Tibial artery (tissue), 4 donors: ENCODE results near the gene WDR73.

Experiments used
- DNase-seq, 2 donors: peaks; one replicate each; pipeline ENCODE4 v3.0.0-alpha.2; 2019
- H3K27ac ChIP-seq, 2 donors: fragments of 200-600 bp; sonication (generic) in 1 of 2; 1 replicate in 1 of 2; 2 replicates in 1 of 2; pipeline ENCODE4 v1.5.1; 2018 to 2019; ENCODE audit warnings: mild to moderate bottlenecking in 1 of 2
- H3K27me3 ChIP-seq, 2 donors: fragments of 200-600 bp; sonication (generic) in 1 of 2; one replicate each; pipeline versions ENCODE4 v1.5.1 to v1.6.0; 2016 to 2019
- H3K36me3 ChIP-seq, 3 donors: fragments of 200-600 bp; sonication (generic) in 2 of 3; one replicate each; pipeline ENCODE4 v1.5.1; 2016 to 2019; ENCODE audit warnings: mild to moderate bottlenecking in 2 of 3
- H3K4me1 ChIP-seq, 4 donors: fragments of 200-600 bp; sonication (generic) in 2 of 4; 1 replicate in 3 of 4; 2 replicates in 1 of 4; pipeline ENCODE4 v1.5.1; 2016 to 2019
- H3K4me3 ChIP-seq, 2 donors: fragments of 200-600 bp; sonication (generic) in 1 of 2; 1 replicate in 1 of 2; 2 replicates in 1 of 2; pipeline ENCODE4 v1.5.1; 2018 to 2019; ENCODE audit warnings: mild to moderate bottlenecking in 2 of 2
- H3K9me3 ChIP-seq, 3 donors: fragments of 200-600 bp; sonication (generic) in 1 of 3; one replicate each; pipeline ENCODE4 v1.5.1; 2016 to 2019
- intact Hi-C: fragments of 100-400 bp; cut with DNase I; formaldehyde crosslinking; loops from one replicate; pipeline ENCODE4 v1.15.0; 2023; ENCODE audit warnings: low total_unique reads
- TF ChIP-seq, protein P1 (sequence below), 2 experiments: fragments of 200-600 bp in 1 of 2; fragments of 450-650 bp in 1 of 2; IDR thresholded peaks; one replicate each; pipeline ENCODE4 v1.5.1; 2017 to 2019; ENCODE audit warnings: antibody characterized with exemption in 2 of 2, mild to moderate bottlenecking in 1 of 2, moderate library complexity in 1 of 2

The WDR73 gene

DNA sequence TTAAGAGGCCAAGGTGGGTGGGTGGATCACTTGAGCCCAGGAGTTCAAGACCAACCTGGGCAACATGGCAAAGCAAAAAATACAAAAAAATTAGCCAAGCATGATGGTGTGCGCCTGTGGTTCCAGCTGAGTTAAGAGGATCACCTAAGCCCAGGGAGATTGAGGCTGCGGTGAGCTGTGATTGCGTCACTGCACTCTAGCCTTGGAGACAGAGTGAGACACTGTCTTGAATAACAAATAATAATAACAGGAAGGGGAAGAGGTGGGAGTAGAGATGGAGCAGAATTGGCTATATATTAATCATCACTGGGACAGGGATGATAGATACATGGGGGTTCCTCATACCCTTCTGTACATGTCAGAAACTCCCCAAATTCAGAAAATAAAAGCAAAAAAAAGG lies 27.7 kb upstream of the WDR73 start:
- Histone ChIP-seq H3K27me3 (no peaks in the 10 kb centered on the region), H3K27ac (no peak overlapping the region), H3K36me3 (peaks cover 5 to 51% (median 35%) of the 10 kb centered on the region in 3 donors), H3K4me1 (no peaks in the 10 kb centered on the region), H3K9me3 (no peaks in the 10 kb centered on the region), H3K4me3 (no peak overlapping the region)
- no peak for DNase-seq
- TF ChIP-seq, protein P1, sequence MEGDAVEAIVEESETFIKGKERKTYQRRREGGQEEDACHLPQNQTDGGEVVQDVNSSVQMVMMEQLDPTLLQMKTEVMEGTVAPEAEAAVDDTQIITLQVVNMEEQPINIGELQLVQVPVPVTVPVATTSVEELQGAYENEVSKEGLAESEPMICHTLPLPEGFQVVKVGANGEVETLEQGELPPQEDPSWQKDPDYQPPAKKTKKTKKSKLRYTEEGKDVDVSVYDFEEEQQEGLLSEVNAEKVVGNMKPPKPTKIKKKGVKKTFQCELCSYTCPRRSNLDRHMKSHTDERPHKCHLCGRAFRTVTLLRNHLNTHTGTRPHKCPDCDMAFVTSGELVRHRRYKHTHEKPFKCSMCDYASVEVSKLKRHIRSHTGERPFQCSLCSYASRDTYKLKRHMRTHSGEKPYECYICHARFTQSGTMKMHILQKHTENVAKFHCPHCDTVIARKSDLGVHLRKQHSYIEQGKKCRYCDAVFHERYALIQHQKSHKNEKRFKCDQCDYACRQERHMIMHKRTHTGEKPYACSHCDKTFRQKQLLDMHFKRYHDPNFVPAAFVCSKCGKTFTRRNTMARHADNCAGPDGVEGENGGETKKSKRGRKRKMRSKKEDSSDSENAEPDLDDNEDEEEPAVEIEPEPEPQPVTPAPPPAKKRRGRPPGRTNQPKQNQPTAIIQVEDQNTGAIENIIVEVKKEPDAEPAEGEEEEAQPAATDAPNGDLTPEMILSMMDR (IDR thresholded peaks at IDR 0.05), result no peak
- intact Hi-C loops, result no loop called here

DNA sequence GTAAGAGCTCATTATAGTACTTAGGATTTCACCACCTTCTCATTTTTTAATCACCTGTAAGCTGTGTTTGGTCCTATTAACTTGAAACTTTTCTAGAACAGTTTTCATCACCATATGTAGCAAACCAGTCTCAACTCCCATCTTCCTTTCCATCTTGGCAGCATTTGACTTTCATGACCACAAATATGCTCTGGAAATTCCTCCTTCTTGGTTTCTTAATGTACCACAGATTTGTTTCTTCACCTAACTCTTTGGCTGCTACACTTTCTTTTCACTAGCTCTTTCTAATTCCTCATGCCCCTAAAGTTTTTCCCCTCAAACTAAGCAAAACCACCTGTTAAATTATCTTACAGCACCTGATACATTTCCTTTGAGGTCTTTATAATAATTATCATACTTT lies 17.1 kb upstream of the WDR73 start:
- Histone ChIP-seq H3K4me1 (no peaks in the 10 kb centered on the region), H3K27me3 (no peaks in the 10 kb centered on the region), H3K9me3 (no peaks in the 10 kb centered on the region), H3K36me3 (peaks cover 6 to 47% (median 30%) of the 10 kb centered on the region in 3 donors), H3K27ac (no peak overlapping the region), H3K4me3 (no peak overlapping the region)
- TF ChIP-seq, protein P1 (IDR thresholded peaks at IDR 0.05), result no peak
- intact Hi-C loops, result no loop called here
- DNase-seq, result no peak

DNA sequence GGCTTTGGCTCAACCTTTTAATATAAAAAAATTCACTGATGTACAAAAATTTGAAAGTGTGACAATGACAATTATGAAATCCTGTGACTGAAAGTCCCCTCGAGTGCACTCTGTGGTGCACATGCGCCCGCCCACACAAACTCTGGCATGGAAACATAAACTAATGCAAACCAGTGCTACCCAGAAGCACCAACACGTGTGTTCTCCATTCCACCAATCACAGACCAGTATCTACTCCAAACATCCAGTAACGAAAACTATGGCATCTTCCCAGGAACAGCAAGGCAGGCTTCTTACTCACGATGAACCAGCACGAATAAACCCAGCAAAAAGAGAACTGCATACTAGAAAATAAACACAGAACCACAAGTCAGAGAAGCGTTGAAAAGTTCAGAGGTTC lies 15.6 kb upstream of the WDR73 start:
- DNase-seq, result no peak
- Histone ChIP-seq H3K27ac (no peak overlapping the region), H3K9me3 (no peaks in the 10 kb centered on the region), H3K36me3 (peaks cover 6 to 55% (median 42%) of the 10 kb centered on the region in 3 donors), H3K4me3 (no peak overlapping the region), H3K4me1 (no peaks in the 10 kb centered on the region), H3K27me3 (no peaks in the 10 kb centered on the region)
- intact Hi-C loops, result no loop called here
- TF ChIP-seq, protein P1 (IDR thresholded peaks at IDR 0.05), result no peak

DNA sequence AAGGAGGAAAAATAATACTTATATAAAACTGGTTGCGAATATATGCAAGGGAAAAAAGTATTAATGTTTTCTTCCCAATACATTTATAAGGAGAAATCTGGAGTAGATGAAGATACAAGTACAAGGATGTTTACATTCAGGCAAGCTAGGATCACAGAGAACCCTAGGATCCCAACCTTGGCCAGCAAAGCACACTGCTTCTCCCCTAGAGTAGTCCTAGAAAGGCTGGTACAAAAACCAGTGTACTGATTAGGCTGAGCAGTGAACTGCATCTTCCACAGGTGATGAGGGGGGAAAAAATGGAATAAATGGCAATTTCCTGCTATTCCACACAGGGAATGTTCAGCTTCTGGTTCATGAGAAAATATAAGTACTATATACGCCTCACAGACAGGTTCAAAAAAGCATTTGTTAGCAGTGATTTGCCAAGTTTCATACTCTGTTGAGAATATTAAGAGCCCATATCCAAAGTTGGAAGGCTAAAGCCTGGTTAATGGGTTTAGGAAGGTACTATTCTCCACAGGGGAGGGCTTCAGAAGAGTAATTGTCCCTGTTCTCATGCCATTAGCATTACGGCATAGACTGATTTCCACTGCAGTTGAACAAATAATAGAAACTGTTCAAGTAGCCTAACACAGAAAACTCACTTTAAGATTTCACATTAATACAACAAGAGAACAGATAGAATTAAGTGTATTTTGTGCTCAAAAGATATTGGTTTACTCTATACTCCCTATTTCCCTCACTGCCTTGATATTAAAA lies 14.3 kb upstream of the WDR73 start:
- Histone ChIP-seq H3K4me1 (no peaks in the 10 kb centered on the region), H3K36me3 (peaks cover 0 to 51% (median 38%) of the 10 kb centered on the region in 3 donors), H3K27me3 (no peaks in the 10 kb centered on the region), H3K9me3 (no peaks in the 10 kb centered on the region), H3K4me3 (no peak overlapping the region), H3K27ac (no peak overlapping the region)
- intact Hi-C loops, result no loop called here
- no peak for DNase-seq
- TF ChIP-seq, protein P1 (IDR thresholded peaks at IDR 0.05), result no peak

DNA sequence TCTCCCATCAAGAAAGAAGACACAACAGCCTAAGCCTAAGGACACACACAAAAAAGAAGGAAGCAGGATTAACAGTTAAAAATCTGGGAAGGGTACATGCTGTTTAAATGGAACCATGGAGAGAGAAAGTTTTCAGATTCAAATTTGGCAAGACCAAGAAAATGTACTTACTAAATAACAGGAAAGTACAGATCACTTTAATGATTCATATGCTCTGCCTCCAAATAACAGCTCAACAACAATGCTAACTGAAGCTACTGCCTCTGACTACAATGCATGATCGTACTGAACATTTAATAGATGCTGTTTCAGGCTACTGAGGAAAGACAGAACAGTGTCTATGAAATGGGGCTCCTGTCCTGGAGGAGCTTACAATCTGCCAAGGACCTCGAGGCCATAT lies 12.3 kb upstream of the WDR73 start:
- H3K4me3 ChIP-seq, result no peak overlapping the region
- intact Hi-C loops, result no loop called here
- no peak overlapping the region for H3K27ac ChIP-seq
- TF ChIP-seq, protein P1 (IDR thresholded peaks at IDR 0.05), result no peak
- no peaks in the 10 kb centered on the region for H3K4me1 ChIP-seq
- DNase-seq, result no peak
- no peaks in the 10 kb centered on the region for H3K9me3 ChIP-seq
- H3K36me3 ChIP-seq, result peaks cover 0 to 51% (median 38%) of the 10 kb centered on the region in 3 donors
- H3K27me3 ChIP-seq, result no peaks in the 10 kb centered on the region
